Measurements from ENCODE around the gene ST6GALNAC3.
"Not testable (repeated sequence)": the region's sequence is repeated elsewhere in the genome, so short reads cannot be mapped to it uniquely, and the experiment has no call there.

Gene ST6GALNAC3

GRCh38 chr1:76109901-76110560 is 35.5 kb downstream of the ST6GALNAC3 start:
- DNase-seq: no peak

DNA sequence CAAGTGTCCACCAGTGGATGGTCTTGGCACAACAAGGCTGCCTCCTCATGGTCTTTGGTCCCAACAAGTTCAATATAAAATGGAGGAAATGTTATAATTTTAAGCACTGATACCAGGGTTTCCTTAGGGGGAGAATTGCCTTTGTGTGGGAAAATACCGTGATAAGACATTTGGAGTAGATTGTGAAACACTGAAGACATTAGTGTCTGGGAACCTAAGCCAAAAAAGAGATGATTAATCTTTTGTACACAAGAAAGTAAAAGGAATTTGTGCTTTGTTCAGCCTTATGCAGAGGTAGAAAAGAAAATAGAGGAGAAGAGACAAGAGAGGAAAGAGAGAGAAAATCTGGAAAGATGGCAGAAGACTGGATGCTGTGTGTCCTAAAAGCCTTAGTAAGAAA is 36.1 kb downstream of the ST6GALNAC3 start:
- DNase-seq: no peak

DNA sequence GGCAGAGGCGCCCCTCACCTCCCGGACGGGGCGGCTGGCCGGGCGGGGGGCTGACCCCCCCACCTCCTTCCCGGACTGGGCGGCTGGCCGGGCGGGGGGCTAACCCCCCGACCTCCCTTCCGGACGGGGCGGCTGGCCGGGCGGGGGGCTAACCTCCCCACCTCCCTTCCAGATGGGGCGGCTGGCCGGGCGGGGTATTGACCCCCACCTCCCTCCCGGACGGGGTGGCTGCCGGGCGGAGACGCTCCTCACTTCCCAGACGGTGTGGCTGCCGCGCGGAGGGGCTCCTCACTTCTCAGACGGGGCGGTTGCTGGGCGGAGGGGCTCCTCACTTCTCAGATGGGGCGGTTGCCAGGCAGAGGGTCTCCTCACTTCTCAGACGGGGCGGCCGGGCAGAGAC is 37.8 kb downstream of the ST6GALNAC3 start:
- DNase-seq: not testable (repeated sequence)

DNA sequence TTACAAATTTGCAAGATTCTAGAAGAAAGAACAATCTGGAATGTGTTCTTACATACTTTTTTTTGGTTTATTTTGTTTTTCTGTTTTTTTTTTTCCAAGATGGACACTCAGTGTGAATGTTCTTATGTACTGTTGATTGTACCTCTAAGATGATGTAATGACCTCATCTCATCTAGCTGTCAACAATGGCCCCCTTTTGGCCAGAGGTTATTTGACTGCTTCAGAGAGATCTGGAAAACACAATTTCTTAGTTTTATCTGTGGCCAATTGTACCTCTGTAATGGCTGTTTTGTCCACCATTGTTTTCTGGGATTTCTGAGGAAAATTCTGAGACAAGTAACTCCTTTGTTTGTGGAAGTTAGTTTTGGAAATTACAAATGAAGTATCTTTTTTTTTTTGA is 38.9 kb downstream of the ST6GALNAC3 start:
- no peak for DNase-seq

GRCh38 chr1:76115171-76115570 is 40.6 kb downstream of the ST6GALNAC3 start:
- DNase-seq: no peak

DNA sequence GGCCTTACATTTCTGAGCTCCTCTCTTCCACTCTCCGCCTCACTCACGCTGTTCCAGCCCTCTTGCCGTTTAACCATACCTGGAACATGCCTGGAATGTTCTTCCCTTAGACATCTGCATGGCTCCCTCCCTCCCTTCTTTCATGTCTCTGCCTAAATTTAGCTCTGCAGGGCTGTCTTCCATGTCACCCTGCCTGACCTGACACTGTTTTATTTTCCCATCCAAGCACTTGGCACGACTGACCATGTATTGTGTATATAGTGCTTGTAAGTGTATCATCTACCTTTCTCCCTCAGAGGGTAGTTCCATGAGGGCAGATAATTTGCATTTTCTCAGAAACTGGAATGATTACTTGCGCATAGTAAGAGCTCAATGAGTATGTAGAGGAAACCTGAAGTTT is 47.3 kb downstream of the ST6GALNAC3 start:
- DNase-seq: no peak

DNA sequence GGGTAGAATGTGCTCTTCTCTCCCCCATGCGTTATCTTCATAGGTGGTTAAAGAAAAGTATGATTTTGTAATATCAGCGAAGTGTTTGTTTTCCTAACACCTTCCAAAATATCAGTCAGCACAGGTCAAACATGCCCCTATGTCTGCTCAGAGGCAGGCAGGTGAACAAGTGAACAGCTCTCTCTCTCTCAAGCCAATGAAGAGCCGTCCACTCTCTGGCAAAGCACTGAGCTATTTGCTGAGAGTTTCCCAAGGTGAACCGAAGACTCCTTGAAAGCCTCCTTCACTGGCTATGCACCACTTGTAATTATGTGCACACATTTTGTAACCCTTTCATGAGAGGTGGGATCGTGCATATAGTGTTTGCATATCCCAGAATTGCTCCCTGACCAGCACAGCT is 47.7 kb downstream of the ST6GALNAC3 start:
- DNase-seq: no peak

DNA sequence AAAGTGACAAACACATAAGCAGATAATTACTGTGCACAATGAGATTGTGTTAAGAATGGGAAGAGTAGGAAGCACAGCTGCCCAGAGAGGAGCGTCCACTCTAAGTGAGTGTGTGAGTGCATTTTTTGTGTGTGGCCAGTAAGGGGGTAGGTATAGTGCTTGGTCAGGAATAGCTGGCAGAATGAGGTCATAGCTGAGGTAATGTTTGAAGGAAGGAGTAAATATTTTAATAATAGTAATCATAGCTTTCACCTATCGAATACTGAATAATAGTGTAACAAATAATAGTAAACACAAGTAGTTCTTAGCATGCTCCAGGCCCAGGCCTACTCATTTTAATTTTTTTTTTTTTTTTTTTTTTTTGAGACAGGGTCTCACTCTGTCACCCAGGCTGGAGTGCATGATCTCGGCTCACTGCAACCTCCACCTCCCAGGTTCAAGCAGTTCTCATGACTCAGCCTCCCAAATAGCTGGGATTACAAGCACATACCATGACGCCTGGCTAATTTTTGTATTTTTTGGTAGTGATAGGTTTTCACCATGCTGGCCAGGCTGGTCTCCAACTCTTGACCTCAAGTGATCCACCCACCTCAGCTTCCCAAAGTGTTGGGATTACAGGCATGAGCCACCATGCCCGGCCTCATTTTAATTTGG is 49.0 kb downstream of the ST6GALNAC3 start:
- not testable (repeated sequence) for DNase-seq

- no peak for DNase-seq
Observed at GRCh38 chr1:76124196-76124595, 49.6 kb downstream of the ST6GALNAC3 start.

- no peak for DNase-seq
Observed at GRCh38 chr1:76125473-76126219, 51.1 kb downstream of the ST6GALNAC3 start.

DNA sequence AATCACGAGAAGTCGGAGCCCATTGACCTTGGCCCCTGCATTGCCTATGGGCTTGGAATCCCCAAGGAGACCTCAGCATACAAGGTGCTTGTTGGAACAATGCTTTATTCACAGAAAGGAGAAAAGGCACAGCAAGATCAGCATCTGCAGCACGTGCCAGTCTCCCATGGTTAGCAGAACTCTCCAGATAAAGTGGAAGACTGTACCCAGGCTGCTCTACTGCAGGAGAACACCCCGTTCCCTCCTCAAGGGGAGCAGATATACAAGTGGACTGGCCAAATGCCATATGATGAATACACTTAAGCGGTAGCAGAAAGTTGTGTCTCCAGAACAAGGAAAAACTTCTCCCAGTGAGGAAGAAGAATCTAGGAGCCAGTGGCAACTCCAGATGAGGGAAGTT is 53.5 kb downstream of the ST6GALNAC3 start:
- no peak for DNase-seq

- DNase-seq: no peak
Observed at GRCh38 chr1:76129731-76130130, 55.2 kb downstream of the ST6GALNAC3 start.

DNA sequence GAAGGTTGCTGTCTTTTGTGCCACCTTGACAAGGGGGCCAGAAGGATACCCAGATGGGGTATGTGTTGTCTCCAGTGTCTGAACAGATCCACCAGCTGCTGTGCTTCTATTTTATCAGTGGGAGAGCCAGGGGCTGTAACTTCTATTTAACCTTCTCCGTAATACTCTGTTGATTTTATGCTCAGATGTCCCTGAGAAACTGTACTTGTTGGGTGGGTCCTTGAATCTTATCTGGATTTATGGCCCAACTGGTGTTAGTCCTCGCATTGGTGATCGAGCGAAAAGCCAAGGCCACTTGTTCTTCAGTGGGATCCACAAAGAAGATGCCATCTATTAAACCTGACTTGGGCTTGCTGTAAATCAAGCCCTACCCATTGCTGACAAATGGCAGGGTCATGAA is 56.4 kb downstream of the ST6GALNAC3 start:
- no peak for DNase-seq

DNA sequence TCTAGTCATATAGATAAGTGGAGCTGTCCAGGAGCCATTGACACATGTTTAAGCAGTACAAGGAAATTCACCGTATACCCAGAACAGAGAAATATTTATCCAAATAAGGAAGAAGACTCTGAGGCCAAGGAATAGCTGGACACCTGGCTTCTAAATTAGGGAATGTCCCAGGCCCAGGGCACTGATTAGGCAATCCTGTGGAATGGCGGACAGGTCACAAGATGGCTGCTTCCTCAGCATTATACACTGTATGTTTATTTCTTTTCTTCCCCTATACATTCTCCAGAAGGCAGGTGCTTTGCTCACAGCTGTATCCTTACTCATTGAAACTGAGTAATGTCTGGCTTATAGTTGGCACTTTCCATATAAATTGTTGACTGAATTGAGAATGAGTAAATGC is 59.4 kb downstream of the ST6GALNAC3 start:
- DNase-seq: no peak

GRCh38 chr1:76135835-76136234 is 61.3 kb downstream of the ST6GALNAC3 start:
- no peak for DNase-seq

- no peak for DNase-seq
Observed at GRCh38 chr1:76136894-76137293, 62.3 kb downstream of the ST6GALNAC3 start.

DNA sequence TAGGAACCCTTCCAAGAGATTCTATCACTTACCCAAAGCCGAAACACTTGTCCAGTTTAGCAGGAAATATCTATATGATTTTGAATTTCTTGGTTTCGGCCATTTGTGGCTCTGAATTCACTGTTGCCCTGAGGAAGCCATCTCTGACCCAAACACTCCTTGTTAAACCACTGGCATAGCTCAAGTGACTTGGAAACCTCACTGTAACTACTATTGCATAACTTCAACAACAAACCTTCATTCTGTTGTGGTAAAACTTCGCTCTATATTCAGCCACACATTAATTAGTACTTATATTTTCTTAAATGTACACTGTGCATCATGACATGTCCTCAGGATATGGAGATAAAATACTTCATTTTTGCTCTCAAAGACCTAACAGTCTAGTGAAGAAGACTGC is 63.2 kb downstream of the ST6GALNAC3 start:
- no peak for DNase-seq

GRCh38 chr1:76138217-76138616 is 63.7 kb downstream of the ST6GALNAC3 start:
- no peak for DNase-seq

DNA sequence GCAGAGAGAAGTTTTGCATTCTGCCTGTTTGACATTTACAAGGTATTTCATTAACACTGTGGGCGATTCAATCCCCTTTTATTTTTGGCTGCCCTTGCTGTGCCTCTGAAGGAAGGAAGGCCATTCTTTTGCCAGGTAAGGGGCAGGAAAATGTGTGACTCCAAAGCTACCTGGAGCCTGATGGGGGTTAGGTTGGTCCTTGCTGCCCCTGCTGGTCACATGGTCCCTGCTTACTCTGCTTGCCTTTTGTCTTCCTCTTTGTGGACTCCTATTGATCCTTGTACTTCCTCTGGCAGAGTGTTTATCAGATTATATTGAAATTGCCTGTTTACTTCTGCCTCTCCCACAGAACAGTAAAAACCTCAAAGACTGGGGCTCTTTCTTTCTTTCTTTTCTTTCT is 65.7 kb downstream of the ST6GALNAC3 start:
- DNase-seq: no peak

DNA sequence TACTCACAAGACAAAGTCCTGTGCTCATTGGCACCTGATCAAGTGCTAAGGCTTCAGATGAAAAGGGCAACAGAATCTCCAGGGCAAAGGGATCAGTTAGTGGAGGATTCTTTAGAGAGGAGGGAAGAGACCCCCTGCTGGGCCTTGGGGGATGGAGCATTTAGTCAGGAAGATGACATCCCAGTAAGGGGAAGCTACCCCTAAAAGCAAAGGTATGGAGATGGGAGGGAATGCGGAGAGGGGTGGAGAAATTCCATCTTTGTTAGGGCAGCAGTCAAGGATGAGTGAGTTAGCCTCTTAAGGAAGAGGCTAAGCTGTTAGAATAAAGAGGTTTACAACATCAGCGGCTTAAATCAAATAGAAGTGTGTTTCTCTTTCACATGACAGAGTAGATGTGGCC is 67.4 kb downstream of the ST6GALNAC3 start:
- no peak for DNase-seq

- DNase-seq: no peak
Observed at GRCh38 chr1:76142771-76143540, 68.4 kb downstream of the ST6GALNAC3 start.

GRCh38 chr1:76144247-76144646 is 69.7 kb downstream of the ST6GALNAC3 start:
- DNase-seq: no peak

- no peak for DNase-seq
Observed at GRCh38 chr1:76145332-76145731, 70.8 kb downstream of the ST6GALNAC3 start.

Measured in effector CD8-positive, alpha-beta T cell (primary cell).